ENCODE results near the gene TRAF3.

Gene TRAF3

DNA sequence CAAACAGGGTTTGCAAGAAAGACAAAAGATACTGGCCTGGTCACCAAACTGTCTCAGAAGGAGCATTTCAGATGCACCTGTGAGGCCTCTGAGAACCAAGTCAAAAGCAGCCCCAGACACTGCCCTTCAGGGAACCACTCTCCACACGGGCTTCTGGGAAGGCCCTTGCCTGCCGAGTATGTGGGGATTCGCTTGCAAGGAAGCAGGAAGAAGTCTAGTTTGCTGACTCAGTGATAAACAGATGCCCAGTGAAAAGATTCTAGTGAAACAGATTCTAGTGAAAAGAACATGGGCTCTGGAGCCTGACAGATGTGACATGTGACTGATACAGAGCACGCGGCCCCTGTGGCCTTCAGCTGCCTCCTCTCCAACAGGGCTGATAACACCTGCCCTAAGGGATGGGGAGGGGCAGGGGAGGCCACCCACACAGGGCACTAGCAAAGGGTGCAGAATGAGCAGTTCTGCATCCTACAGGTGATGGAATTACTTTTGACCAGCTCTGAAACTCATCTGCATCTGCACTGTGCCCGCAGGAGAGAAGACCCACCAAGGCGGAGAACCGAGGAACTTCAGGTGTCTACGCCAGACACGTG, 164.3 kb downstream of the TRAF3 start:
- DNase-seq = no peak

DNA sequence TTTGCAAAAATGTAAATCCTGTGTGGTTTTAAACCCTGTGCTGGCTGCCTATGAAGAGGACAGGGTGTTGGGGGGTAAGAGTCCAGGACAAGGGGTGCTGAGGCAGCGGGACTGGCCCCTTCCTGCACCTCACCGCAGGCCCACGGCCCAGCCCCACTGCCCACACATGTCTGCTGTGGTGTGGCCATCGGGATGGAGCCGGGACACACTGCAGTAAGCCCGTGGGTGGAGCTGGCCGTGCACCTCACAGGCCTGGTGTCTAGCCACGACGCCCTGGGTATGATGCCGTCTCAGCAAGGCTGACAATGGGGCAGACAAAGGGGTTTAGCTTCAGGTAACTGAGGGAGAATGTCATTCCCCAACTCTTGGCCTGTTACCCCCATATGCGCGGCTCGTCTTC, 164.8 kb downstream of the TRAF3 start:
- DNase-seq = no peak

DNA sequence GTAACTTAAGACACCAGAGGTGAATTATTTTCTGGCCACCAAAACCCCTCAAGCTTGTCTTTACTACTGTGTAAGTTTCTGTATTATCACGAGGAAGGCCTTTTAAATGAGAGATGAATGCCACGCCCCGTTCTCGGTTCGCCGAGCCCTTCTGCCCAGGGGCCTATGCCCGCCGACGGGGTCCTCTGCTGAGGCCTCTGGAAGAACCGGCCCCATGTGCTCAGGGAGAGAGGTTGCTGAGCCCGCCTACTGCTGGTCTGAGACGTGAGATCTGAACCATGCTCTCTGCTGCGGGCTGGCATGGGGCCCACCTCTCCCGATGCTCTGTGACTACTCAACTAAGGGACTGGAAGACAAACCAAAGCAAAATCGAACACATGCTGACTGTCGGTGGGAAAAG, 166.2 kb downstream of the TRAF3 start:
- DNase-seq = no peak

DNA sequence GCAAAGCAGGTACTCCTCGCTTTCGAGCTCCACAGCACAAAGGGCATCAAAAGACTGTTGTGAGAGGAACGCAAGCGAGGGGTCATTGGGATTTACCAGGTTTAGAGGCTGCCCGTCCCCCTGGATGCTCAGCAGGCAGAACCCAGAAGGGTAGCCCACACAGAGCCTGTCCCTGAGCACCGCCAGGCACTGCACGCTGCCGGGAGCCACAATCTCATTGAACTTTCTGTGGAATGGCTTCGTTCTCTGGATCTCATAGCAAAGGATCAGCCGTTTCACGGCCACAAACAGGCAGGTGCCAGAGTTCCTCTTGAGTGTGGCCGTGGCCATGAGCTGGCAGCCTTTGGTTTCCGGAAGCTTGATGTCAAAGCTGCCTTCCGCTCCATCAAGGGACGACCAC, 166.7 kb downstream of the TRAF3 start:
- DNase-seq = no peak

DNA sequence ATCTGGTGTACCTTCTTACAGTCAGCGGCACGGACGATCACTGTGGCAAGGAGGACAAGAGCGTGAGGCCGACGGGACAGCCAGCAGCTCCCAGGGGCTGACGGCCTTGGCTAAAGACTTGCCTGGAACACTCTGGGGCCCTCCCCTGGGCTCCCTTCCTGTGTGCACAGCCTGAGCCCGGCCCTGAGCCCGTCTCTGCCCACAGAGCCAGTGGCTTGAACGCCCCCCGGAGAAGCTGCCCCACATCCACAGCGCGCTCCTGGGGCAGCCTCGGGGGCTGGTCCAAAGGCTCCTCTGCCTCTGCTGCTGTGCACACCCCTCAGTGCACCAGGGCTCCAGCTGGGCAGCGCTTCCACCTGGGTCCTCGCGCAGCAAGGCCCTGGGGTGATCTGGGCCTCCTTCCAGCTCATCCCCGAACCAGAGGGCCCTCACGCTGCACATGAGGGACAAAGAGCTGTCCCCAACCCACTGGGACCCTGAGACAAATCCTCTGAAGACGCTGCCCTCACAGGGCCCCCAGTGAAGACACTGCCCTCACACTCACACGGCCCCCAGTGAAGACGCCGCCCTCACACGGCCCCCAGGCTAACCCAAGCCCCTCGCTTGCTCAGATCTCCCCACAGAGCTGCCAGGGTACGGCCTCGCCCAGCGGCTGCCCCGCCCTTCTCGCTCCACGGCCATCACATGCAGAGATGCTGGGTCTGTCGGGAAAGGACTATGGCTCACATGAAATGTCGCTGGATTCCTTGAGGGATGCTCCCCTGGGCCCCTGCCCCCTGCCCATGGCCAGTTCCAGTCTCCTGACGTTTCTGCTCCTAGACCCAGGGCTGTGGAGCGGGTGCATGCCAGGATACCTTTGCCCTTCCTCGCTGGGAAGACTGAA, 167.4 kb downstream of the TRAF3 start:
- DNase-seq = no peak

DNA sequence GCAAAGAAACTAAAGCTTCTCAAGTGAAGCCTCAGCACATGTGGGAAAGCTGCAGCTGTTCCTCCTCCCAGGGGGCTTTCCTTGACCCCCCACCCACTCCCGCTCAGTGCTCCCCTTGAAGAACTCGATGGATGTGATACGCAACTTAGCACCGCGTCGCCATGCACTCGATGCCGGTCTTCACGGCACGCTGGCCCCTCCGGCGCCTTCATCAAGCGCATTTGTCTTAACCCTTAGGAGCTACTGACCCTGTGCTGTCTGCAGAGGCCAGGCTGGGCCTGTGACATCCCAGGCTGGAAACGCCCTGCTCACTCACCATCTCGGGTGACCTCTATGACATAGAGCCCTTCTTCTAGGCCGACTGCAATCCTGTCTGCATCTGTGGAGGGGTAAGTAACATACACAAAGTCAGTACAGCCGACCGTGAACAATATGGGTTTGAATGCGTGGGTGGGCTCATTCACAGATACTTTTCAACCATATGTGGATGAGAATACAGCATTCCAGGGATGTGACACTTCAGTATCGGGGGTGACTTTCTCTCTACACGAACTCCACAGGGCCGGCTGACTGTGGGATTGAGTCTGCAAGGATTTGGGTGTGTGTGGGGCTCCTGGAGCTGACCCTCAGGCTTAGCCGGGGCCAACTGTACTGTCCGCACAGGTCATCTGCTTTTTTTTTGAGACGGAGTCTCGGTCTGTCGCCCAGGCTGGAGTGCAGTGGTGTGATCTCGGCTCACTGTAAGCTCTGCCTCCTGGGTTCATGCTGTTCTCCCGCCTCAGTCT, 168.3 kb downstream of the TRAF3 start:
- no peak for DNase-seq

DNA sequence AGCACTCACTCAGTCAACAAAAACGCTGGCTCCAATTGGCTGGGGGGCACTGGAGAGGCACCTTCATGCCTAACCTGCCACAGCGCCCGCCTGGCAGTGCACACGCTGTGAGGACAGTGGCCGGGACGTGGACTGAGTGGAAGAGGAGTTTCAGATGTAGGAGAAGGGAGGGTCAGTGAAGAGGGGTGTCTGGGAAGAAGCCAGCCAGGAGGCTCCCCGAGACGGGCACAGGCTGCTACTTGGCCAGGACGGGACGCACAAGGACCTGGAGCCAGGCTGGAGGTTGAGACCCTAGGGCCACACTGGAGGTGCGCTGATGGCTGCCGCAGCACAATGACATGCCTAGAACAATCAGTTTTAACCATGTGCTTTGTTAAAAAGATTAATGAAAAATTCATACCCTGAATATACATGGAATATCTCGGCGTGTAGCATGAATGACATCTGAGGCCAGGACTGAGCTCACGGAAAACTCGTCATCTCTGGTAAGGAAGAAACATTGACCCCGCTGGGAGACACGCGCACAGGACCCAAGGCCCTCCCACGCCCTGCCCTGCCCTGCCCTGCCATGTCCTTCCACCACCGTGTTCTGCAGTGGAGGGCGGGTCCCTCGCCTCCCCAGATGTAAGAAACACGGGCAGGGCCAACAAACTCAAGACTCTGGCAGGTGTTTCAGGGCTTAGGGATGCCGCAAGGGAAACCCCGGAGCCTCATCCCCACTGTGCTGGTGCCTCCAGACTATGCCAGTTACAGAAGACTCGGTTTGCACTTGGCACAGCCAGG, 170.3 kb downstream of the TRAF3 start:
- no peak for DNase-seq

DNA sequence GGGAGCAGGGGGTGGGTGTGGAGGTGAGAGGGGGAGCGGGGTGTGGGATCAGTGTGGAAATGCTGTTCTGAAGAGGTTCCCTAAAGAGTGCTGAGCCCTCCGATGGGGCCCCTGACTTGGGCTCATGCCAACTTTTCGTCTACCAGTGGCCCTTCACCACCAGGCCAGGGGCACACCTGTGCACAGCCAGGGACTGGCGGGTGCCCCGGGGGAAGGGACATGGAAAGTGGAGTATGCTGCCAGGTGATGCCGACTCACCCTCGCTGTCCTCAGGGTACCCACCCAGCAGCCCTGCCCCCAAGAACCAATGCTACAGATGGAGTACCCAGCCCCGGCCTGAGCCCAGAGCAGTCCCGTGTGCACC, 171.4 kb downstream of the TRAF3 start:
- peak in 1 of 2 experiments; percentile 25 for DNase-seq

DNA sequence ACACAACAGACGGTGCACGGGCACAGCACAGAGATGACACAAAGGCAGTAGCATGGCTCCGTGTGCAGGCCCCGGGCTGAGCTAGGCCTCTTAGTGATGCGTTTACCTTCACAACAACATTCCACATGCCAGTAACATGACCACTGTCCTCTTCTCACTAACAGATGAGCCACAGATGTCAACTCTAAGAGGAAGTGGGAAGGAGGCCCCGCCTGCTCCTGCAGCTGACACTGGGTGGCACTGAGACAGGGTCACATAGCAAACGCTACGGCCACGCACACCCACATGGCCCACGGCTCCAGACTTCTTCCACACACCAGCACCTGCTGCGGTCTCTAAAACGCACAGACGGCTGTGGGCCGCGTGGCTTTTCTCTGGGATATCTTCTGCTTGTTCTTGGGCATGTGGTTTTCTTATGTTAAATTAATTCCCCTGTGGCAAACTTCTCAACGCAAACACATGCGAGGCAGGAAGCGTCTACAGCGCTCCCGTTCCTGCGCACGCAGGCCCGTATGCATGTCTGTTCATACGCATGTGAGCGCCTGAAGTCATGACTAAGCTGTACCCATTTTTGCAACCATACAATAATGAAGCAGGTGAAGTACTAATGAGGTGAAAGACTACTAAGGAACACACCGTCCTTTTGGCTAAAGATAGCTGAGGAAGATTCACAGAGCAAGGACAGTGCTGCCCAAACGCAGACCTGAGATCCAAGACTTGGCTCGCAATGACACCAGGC, 172.0 kb downstream of the TRAF3 start:
- DNase-seq = peak in 1 of 2 experiments; percentile 25

DNA sequence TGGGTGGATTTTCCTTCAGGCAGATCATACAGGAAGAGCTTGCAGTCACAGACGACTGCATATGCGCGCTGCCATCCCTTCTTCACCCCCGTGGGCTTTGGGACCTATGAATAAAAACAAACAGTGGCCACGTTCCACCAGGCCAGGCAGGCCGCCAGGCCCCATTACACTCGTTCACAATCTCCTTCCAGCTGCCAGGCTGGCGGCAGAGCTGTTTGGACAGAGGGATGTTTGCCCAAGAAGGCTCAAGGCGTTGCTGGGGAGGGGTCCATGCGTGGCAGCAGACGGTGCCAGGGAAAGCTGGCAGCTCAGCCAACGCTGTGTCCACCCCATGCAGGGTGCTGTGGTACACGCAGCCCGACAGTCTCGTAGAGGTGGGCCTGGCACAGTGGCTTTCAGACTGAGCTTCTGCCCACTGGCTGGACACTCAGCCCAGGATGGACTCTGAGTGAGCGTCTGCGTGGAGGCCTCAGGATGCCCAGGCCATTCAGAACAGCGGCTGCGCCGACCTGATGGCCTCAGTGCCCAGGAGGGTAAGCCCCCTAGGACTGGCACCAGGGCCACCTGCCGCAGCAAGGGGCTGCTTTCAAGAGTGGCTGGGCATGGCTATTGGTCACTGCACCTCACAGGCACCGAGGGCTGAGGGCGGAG, 172.7 kb downstream of the TRAF3 start:
- DNase-seq = peak; percentile 87 to 92

DNA sequence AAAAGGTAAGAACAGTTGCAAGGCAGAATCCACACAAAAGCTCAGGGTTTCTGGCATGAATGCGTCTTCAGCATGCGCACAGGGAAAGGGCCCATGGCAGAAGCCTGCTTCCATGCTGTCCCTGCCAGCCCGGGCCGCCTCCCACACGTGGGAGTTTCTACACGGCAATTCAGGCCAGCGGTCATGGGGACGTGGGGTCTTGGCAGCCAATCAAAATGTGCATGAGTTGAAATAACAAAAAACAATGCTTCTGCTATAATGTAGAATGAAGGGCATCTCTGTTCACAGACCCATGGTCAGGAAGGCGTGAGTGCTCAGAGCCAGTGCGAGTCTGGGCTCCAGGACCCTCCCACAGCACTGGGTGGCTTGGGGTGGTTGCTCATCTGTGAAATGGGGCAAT, 173.8 kb downstream of the TRAF3 start:
- DNase-seq = no peak

DNA sequence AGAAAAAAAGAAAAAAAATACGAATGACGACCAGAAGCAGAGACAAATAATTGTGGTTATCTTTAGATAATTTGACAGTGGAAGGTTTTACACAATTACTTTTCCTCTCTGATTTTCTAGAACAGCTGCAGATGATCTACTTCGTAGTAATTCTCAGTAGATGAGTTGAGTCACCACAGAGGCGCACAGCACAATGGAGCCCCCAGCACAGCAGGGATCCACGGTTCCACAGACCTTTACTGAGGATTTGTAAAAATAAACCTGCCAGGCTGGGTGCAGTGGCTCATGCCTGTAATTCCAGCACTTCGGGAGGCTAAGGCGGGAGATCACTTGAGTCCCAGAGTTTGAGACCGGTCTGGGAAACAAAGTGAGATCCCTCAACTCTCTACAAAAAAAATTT, 174.6 kb downstream of the TRAF3 start:
- no peak for DNase-seq

DNA sequence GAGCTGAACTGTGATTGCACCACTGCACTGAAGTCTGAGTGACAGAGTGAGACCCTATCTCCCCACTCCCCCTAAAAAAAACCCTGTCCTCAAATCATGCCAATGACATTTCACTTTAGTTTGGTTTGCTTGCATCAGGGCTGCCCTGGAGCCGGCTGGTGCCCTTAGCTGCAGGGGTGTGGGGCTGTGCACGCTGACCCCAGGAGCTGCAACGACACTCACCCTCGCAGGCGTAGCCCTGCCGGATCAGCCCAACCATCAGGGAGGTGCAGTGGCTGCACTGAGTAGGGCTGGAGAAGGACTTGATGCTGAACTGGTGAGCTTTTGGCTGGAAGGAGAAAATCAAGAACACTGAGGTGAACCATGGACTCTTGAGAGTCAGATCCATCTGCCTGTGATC, 175.0 kb downstream of the TRAF3 start:
- DNase-seq = no peak

DNA sequence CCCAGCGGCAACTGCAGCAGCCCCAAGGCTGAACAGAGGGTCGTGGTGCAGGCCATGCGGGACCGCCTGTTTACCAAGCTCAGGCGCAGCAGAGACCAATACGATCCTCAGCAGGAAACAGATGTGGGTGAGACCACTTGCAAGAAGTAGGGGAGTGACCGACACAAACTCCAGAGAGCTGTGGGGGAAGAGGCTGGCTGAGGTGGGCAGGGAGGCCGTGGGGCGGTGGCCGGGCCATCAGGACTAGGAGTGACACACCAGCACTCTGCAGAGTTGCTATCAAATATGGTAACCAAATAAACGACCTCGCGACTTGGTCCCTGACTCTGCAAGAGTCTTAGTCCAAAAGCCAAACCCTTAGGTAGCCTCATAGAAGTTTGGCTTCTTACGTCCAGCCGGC, 175.9 kb downstream of the TRAF3 start:
- no peak for DNase-seq

DNA sequence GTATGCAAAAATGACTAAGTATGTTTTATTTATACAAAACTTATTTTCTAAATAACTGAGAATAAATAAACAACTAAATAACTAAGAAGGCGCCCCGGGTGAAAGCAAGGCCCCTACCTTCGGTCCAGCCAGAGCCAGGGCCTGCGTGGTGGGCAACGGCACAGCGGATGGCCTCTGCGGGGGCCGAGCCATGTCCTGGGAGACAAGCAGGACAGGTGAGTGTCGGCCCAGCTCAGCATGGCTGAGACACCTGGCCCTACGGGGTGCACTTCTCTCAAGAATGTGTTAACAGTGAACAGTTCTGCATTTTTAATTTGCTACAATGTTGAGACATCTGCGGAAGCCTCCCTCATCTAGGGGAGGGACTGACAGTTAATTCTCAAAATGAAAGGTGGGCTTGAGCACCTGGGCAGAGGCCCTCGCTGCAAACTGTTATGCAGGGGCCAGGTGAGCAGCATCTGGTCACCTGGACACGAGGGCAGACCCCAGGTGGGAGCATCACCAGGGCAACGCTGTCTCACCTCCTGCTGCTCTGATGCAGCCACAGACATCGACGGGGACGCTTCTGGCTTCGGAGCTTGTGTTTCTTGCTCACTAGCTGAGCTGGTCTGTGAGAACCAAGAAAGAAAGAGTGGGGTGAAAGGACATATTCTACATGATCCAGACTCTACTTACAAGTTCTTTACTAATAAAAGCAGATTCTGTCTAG, 177.0 kb downstream of the TRAF3 start:
- no peak for DNase-seq

DNA sequence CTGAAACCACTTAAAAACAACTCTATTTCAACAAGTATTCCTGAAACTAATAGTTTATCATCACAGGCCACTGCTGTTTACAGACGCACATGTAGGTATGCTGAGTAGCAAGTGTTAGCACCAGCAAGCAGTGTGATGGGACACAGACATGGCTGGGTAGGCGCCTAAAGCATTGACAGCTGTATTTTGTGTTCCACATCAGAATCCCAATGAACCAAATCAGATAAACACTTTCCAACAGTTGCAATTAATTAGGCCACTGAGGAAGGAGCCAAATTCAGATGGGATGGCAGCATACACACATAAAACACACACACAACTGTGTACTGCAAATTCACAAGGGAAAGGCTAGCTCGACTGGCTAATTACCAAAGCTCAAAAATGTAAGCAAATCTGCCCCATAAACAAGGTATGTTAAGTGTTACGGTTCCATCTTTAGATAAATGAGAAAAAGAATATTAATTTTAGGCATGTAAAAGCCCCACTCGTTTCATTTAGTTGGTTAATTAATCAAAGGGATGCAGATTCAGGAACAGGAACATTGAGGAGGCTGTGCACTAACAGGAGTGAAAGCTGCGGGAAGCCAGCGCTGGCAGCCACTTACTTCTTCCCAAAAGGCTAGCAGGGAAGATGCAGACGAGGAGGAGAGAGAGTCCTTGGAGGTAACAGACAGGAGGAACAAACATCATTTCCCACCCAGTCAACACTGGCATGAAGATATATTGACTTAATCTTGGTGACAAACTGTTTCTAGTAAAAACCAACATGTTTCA, 178.6 kb downstream of the TRAF3 start:
- no peak for DNase-seq

DNA sequence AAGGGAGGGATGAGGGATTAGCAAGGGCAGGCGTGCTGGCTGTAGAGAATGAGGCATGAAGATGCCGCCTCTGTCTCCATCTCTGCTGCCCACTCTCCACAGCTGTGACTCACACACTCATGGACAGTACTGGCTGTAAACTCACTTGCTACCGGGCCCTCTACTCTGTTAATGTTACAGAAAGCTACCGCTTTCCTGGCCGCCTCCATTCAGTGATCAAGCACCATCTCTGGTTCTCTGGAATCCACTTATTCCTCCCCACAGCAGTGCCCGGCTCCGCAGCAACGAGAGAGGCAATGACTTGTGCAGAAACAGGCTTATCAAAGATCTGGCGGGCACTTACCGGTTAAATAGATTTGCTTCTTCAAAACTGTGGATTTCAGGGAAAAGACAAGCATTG, 180.0 kb downstream of the TRAF3 start:
- DNase-seq = no peak

DNA sequence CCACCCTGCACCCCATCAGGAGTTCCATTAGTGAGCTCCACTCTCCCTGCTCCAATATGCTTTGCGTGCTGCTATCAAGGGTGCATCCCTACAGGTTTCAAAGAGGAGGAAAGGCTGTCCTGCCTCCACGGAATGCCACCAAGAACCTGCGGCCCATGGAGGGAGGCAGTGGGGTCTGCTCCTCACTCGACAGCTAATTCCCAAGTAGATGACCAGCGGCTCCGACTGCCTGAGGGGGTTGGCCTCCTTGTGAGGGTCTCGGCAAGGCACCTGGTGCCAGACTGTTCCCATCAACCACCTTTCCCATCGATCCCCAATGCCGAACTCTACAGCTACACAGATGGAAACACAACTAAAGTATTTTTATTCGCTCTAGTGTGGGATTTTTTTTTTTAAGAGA, 181.2 kb downstream of the TRAF3 start:
- no peak for DNase-seq

Data from NCI-H2081 (cell line).